A549 (cell line): ENCODE results near the gene ZNF469.

Source experiments
- BHLHE40 ChIP-seq: IDR thresholded peaks from 2 replicates; pipeline ENCODE4 v1.6.1; 2012; ENCODE audit warnings: low read depth, low read length, inconsistent platforms
- TF ChIP-seq, protein P1 (sequence below): fragments of >200 bp; sonication (Bioruptor Twin); formaldehyde crosslinking; IDR thresholded peaks from 3 replicates; pipeline ENCODE4 v1.5.1; 2016
- TF ChIP-seq, protein P2 (sequence below): fragments of 200-600 bp; sonication (generic); IDR thresholded peaks from 2 replicates; pipeline ENCODE4 v1.6.1; 2016; ENCODE audit warnings: antibody characterized with exemption, mild to moderate bottlenecking, moderate library complexity

DNA sequence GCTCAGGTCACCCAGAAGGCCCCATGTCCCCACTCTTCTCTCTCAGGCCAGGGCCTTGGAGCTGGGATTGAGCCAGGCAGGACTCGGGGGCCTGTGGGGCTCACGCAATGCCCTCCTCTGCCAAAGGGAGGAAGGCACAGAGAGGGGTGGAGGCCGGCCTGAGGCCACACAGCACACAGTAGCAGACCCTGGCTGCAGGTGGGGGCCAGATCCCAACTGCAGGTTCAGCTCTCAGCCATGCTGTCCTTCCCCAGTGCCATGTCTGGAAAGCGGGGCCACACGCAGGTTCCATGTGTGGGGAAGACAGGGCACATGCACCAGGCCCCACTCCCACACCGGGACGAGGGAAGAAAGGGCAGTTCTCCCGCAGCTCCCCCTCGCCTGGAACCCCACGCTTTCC, 37.0 kb downstream of the ZNF469 start:
- no peak for TF ChIP-seq BHLHE40
- TF ChIP-seq, protein P1, sequence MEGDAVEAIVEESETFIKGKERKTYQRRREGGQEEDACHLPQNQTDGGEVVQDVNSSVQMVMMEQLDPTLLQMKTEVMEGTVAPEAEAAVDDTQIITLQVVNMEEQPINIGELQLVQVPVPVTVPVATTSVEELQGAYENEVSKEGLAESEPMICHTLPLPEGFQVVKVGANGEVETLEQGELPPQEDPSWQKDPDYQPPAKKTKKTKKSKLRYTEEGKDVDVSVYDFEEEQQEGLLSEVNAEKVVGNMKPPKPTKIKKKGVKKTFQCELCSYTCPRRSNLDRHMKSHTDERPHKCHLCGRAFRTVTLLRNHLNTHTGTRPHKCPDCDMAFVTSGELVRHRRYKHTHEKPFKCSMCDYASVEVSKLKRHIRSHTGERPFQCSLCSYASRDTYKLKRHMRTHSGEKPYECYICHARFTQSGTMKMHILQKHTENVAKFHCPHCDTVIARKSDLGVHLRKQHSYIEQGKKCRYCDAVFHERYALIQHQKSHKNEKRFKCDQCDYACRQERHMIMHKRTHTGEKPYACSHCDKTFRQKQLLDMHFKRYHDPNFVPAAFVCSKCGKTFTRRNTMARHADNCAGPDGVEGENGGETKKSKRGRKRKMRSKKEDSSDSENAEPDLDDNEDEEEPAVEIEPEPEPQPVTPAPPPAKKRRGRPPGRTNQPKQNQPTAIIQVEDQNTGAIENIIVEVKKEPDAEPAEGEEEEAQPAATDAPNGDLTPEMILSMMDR = no peak
- TF ChIP-seq, protein P2, sequence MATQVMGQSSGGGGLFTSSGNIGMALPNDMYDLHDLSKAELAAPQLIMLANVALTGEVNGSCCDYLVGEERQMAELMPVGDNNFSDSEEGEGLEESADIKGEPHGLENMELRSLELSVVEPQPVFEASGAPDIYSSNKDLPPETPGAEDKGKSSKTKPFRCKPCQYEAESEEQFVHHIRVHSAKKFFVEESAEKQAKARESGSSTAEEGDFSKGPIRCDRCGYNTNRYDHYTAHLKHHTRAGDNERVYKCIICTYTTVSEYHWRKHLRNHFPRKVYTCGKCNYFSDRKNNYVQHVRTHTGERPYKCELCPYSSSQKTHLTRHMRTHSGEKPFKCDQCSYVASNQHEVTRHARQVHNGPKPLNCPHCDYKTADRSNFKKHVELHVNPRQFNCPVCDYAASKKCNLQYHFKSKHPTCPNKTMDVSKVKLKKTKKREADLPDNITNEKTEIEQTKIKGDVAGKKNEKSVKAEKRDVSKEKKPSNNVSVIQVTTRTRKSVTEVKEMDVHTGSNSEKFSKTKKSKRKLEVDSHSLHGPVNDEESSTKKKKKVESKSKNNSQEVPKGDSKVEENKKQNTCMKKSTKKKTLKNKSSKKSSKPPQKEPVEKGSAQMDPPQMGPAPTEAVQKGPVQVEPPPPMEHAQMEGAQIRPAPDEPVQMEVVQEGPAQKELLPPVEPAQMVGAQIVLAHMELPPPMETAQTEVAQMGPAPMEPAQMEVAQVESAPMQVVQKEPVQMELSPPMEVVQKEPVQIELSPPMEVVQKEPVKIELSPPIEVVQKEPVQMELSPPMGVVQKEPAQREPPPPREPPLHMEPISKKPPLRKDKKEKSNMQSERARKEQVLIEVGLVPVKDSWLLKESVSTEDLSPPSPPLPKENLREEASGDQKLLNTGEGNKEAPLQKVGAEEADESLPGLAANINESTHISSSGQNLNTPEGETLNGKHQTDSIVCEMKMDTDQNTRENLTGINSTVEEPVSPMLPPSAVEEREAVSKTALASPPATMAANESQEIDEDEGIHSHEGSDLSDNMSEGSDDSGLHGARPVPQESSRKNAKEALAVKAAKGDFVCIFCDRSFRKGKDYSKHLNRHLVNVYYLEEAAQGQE = no peak
